CD4-positive, alpha-beta T cell treated with Interleukin-17A for 1 hour (primary cell): ENCODE measurements around the gene HADH.
A peak's percentile ranks its signal among the peaks of the same experiment; 100 is the strongest.

Experiments
- DNase-seq: peaks from one replicate; pipeline ENCODE4 v3.0.0-alpha.2; 2020

The HADH gene

DNA sequence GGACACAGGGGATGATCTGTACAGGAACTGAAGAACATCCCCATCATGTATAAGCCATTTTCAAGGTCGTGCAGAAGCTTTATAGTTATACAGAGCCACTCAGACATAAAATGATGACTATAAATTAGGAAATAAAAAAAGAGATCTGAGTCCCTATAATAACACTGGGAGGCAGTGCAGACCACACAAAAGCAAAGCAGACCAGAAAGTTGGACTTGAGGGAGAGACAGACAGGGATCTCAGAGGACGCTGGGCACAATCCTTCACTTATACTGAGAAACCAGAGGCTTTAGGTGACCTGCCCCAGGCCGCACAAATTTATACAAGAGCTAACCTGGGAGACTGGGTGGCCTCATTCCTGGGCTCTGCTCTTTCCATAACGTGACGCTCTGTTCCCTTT, 70.5 kb downstream of the HADH start:
- peak; percentile 35 for DNase-seq

DNA sequence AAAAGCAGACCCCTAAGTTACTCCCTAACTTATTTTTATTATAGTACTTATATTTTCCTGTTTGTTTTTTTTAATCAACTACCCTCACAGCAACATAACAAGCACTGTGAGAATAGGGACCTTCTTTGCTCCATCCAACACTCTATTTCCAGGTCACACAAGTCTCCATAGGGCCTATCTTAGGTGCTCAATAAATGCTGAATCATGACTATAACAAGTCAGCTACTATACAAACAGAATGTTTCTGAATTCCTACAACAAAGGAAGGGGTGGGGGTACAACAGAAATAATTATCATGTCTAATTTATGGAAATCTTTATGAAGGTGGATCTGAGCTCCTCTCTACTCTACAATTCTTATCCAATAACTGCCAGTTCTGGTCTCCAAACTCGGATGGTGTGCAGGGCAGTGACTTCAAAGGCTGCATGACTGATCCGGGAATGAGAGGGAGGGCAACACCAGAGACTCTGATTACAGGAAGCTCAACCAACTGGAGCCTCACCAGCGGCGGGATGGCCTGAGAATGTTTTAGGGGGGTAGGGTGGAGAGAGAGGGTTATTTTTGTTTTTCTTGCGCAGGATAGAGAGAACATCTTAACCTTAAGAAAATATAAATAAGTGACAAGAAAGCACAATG, 71.1 kb downstream of the HADH start:
- no peak for DNase-seq

DNA sequence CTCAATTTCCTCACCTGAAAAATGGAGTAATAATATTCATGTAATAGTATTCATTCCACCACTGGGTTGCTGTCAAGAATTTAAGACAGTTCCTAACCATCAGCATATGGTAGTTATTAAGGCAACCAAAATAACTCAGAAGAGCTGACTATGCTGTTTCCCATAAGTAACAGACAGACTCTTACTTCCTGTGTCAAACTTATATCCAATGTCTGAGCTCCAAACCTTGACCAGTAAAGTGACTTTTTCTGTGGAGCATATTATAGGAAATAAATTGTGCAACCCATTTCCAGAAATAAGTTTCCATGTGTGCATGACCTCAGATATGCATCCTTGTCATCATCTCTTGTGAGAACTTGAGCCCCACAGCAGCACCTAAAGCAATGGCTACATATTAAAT, 78.8 kb downstream of the HADH start:
- DNase-seq = no peak

DNA sequence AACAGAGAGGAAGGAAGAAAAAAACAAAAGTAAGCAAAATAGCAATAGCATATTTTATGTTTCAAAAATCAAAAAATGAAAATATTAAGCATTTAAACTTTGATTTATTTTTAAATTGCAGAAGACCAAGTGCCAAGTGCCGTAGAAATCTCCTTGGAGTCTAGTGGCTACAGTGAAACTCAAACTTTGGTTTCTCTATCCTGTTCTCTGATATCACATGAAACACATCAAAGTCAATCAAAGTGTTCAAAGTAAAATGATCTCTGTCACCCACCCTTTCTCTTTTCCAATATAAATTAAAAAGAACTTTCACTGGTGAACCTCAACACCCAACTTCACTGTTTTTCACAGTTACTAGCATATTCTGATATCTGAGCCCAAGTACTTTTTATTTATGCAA, 81.1 kb downstream of the HADH start:
- no peak for DNase-seq

DNA sequence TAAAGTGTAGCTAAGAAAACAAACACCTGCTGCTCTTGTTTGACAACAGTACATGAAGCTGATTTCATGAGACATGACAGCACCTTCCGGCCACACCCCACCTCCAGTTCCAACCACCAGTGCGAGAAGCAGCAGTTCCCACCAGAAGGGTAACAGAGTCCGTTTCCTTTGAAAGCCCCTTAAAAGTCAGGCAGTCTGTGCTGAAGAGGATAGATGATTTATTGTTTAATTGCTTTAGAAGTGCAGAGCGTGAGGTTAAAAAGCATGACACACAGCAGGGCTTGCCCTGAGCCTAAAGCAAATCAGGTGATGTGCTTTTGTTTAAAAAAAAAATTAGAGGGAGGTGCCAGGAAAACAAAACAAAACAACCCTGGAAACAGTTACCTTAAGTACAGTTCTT, 82.6 kb downstream of the HADH start:
- peak; percentile 77 for DNase-seq

DNA sequence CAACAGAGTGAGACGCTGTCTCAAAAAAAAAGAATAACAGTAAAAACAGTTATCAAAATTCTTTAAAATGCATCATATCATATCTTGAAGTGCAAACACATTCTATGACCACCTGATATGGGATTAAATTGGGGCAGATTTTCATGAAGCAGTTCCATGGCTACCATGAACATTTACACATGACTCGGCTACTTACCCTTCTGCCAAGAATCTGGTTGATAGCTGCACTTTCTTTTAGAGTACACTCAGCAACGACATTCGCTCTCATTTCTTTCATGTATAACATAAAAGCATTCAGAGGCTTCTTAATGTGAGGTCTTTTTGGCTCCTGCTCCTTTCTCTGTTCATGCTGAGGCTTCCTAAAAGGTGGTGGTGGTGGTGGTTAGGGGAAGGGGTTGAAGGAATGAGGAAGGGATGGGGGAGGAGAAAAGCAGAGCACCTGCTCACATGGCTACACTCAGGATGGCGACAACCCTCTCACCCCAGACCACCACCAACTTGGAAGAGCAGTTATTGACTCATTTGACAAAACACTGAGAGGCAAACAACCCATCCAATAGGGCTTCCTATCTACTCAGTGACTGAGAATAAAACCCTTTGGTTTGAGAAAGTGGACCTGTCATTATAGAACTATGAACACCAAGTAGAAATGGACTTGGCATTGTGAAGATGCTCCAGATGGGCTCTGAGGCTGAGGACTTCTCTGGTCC, 88.5 kb downstream of the HADH start:
- DNase-seq = no peak

DNA sequence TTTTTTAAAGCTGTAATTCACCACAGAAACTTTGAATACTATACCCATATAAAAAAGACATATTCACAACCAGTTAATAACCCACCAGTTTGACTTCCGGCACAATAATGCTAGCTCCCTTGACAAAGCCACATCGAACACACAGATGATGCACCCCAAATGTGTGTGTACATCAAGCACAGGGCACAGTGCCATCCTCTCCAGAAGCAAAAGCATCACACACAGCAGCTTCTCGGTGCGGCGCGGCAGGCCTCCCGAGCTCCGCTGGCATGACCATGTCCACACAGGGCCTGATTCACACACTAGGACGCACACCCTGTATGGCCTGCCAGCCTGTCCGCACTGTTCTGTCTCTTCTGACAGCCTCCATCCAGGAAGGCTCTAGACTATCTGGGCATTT, 91.1 kb downstream of the HADH start:
- peak; percentile 53 for DNase-seq

DNA sequence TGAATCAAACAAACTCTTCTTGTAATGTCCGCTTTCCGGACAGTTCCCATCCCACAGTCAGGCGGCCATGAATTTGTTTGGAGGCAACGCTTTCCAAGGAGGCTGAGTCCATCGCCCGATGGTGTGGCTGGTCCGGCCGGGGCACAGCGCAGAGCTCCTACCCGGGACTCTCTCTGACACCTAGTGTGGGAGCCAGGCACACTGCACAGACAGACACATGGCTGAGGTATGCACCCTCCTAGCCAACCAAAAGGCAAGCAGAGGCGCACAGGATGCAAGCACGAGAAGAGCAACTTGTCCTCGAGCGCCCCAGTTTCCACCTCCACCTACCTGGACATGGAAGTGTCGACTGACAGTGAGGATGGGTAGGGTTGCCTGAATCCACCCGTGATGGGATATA, 91.6 kb downstream of the HADH start:
- no peak for DNase-seq
